ENCODE measurements around the gene AFF3. TPM values are rescaled to one million over a fixed set of nuclear protein-coding genes. Genes with fewer than 3 reads are reported as not detected.

Gene AFF3
- total RNA-seq, 2 donors from 2014 or later, result 9.9 to 20.1 TPM

GRCh38 chr2:99537910-99538485, 604.4 kb downstream of the AFF3 start:
- Histone ChIP-seq H3K4me1 (ENCODE audit: control insufficient read depth in 1 of 2, low read depth in 2 of 2) (no peaks in the 10 kb centered on the region), H3K9me3 (no peaks in the 10 kb centered on the region), H3K27me3 (replicated peaks; ENCODE audit: insufficient read depth) (no peaks in the 10 kb centered on the region), H3K36me3 (no peaks in the 10 kb centered on the region), H3K27ac (no peak overlapping the region), H3K4me3 (no peak overlapping the region)
- ATAC-seq (ENCODE audit: insufficient number of reproducible peaks, low FRiP score, low read depth), result no peak
- no peak for TF ChIP-seq CTCF (IDR thresholded peaks at IDR 0.05)
- no peak for DNase-seq (ENCODE audit: low spot score)

GRCh38 chr2:99524056-99524455, 618.3 kb downstream of the AFF3 start:
- Histone ChIP-seq H3K4me1 (ENCODE audit: control insufficient read depth in 1 of 2, low read depth in 2 of 2) (no peaks in the 10 kb centered on the region), H3K27me3 (replicated peaks; ENCODE audit: insufficient read depth) (no peaks in the 10 kb centered on the region), H3K27ac (no peak overlapping the region), H3K36me3 (no peaks in the 10 kb centered on the region), H3K9me3 (no peaks in the 10 kb centered on the region), H3K4me3 (no peak overlapping the region)
- no peak for TF ChIP-seq CTCF (IDR thresholded peaks at IDR 0.05)
- DNase-seq (ENCODE audit: low spot score), result no peak
- ATAC-seq (ENCODE audit: insufficient number of reproducible peaks, low FRiP score, low read depth), result no peak

GRCh38 chr2:99522157-99522556, 620.2 kb downstream of the AFF3 start:
- DNase-seq (ENCODE audit: low spot score) (no peak), ATAC-seq (ENCODE audit: insufficient number of reproducible peaks, low FRiP score, low read depth) (no peak)
- H3K36me3 ChIP-seq, result no peaks in the 10 kb centered on the region
- no peaks in the 10 kb centered on the region for H3K4me1 ChIP-seq (ENCODE audit: control insufficient read depth in 1 of 2, low read depth in 2 of 2)
- H3K27ac ChIP-seq, result no peak overlapping the region
- no peaks in the 10 kb centered on the region for H3K27me3 ChIP-seq (replicated peaks; ENCODE audit: insufficient read depth)
- H3K4me3 ChIP-seq, result no peak overlapping the region
- H3K9me3 ChIP-seq, result no peaks in the 10 kb centered on the region
- no peak for TF ChIP-seq CTCF (IDR thresholded peaks at IDR 0.05)

- no peak overlapping the region for H3K27ac ChIP-seq
- no peak for ATAC-seq (ENCODE audit: insufficient number of reproducible peaks, low FRiP score, low read depth)
- DNase-seq (ENCODE audit: low spot score), result no peak
- H3K4me1 ChIP-seq (ENCODE audit: control insufficient read depth in 1 of 2, low read depth in 2 of 2), result no peaks in the 10 kb centered on the region
- TF ChIP-seq CTCF (IDR thresholded peaks at IDR 0.05), result no peak
- no peak overlapping the region for H3K4me3 ChIP-seq
- no peaks in the 10 kb centered on the region for H3K36me3 ChIP-seq
- no peaks in the 10 kb centered on the region for H3K27me3 ChIP-seq (replicated peaks; ENCODE audit: insufficient read depth)
- no peaks in the 10 kb centered on the region for H3K9me3 ChIP-seq
Observed at GRCh38 chr2:99520813-99521212, 621.6 kb downstream of the AFF3 start.

GRCh38 chr2:99520195-99520594, 622.2 kb downstream of the AFF3 start:
- H3K9me3 ChIP-seq, result no peaks in the 10 kb centered on the region
- no peak overlapping the region for H3K27ac ChIP-seq
- no peaks in the 10 kb centered on the region for H3K4me1 ChIP-seq (ENCODE audit: control insufficient read depth in 1 of 2, low read depth in 2 of 2)
- no peak for ATAC-seq (ENCODE audit: insufficient number of reproducible peaks, low FRiP score, low read depth)
- H3K27me3 ChIP-seq (replicated peaks; ENCODE audit: insufficient read depth), result no peaks in the 10 kb centered on the region
- DNase-seq (ENCODE audit: low spot score), result no peak
- H3K4me3 ChIP-seq, result no peak overlapping the region
- no peaks in the 10 kb centered on the region for H3K36me3 ChIP-seq
- TF ChIP-seq CTCF (IDR thresholded peaks at IDR 0.05), result no peak
